ENCODE data around the gene ANP32E. TPM values are rescaled to one million over a fixed set of nuclear protein-coding genes. Genes with fewer than 3 reads are reported as not detected.

The ANP32E gene
- total and polyA plus RNA-seq, 2 of the 13 experiments (the other 11 are each of a cell fraction or from before 2014, with no cell fraction given) = 10.3 to 53.0 TPM

GRCh38 chr1:150227228-150227627 lies 8.7 kb downstream of the ANP32E start:
- ATAC-seq = no peak

More at GRCh38 chr1:150227228-150227627, 8.7 kb downstream of the ANP32E start:
- Histone ChIP-seq H3K27me3 (ENCODE audit: control insufficient read depth in 1 of 2, insufficient read depth in 2 of 2, low read length in 2 of 2) (no peaks in the 10 kb centered on the region), H4K20me1 (ENCODE audit: insufficient read depth, low read length) (no peaks in the 10 kb centered on the region), H3K4me1 (ENCODE audit: insufficient read depth, low read length) (no peaks in the 10 kb centered on the region), H3K36me3 (replicated peaks in 1 of 2; ENCODE audit: control insufficient read depth in 1 of 2, insufficient read depth in 2 of 2, low read length in 2 of 2) (peaks cover 9 to 44% of the 10 kb centered on the region in 2 experiments), H3K9me3 (ENCODE audit: low read length) (no peaks in the 10 kb centered on the region), H2AFZ (ENCODE audit: low read length) (no peak overlapping the region), H3K27ac (ENCODE audit: extremely low read length, insufficient read depth, low read length) (no peak overlapping the region), H3K79me2 (ENCODE audit: insufficient read depth, low read length) (peaks cover 13% of the 10 kb centered on the region), H3K4me2 (ENCODE audit: low read depth, low read length) (no peak overlapping the region), H3K4me3 (replicated peaks in 1 of 3; ENCODE audit: insufficient read depth in 1 of 3, low read depth in 2 of 3, low read length in 3 of 3) (no peak overlapping the region), H3K9ac (ENCODE audit: insufficient read depth, low read depth, low read length) (no peak overlapping the region)
- ChIA-PET CTCF (ENCODE audit: low intra/inter-chr PET ratio, low total read pairs) (no interaction called here), POLR2A (no interaction called here)
- TF ChIP-seq, protein P1, sequence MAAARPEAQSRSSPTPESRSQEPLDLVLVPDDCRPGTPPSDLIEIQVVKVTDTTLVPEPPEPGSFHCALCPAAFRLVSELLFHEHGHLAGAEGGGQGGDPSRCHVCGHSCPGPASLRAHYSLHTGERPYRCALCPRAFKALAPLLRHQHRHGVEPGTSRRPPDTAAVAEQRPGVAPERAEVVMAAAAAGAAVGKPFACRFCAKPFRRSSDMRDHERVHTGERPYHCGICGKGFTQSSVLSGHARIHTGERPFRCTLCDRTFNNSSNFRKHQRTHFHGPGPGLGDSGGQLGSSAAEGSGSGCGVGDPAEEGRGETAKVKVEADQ (CRISPR knock-in tag; IDR thresholded peaks at IDR 0.05; ENCODE audit: borderline replicate concordance) = no peak
- no peak for TF ChIP-seq KDM4B (CRISPR knock-in tag; IDR thresholded peaks at IDR 0.05)
- TF ChIP-seq ARID3A (IDR thresholded peaks at IDR 0.05; ENCODE audit: low read depth, low read length) = no peak
- TF ChIP-seq, protein P2, sequence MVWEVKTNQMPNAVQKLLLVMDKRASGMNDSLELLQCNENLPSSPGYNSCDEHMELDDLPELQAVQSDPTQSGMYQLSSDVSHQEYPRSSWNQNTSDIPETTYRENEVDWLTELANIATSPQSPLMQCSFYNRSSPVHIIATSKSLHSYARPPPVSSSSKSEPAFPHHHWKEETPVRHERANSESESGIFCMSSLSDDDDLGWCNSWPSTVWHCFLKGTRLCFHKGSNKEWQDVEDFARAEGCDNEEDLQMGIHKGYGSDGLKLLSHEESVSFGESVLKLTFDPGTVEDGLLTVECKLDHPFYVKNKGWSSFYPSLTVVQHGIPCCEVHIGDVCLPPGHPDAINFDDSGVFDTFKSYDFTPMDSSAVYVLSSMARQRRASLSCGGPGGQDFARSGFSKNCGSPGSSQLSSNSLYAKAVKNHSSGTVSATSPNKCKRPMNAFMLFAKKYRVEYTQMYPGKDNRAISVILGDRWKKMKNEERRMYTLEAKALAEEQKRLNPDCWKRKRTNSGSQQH (CRISPR knock-in tag; IDR thresholded peaks at IDR 0.05; ENCODE audit: low read depth) = no peak
- no peak for TF ChIP-seq ZBTB26 (CRISPR knock-in tag; IDR thresholded peaks at IDR 0.05; ENCODE audit: borderline replicate concordance)
- TF ChIP-seq ZBTB7B (CRISPR knock-in tag; IDR thresholded peaks at IDR 0.05) = no peak
- TF ChIP-seq MTA3 (CRISPR knock-in tag; IDR thresholded peaks at IDR 0.05) = no peak
- no peak for TF ChIP-seq TBX3 (IDR thresholded peaks at IDR 0.05; ENCODE audit: borderline replicate concordance)
- no peak for TF ChIP-seq ZNF143 (CRISPR knock-in tag; IDR thresholded peaks at IDR 0.05)
- in situ Hi-C loops (cut with HindIII; ENCODE audit: extremely low pct_ligation_motif_present, low pct_unique_long_range_greater_than_20kb) (no loop called here), intact Hi-C loops (cut with micrococcal nuclease; ENCODE audit: unreplicated experiment) (no loop called here)
- no peak for DNase-seq (ENCODE audit: low spot score)
- FAIRE-seq = no peak
- BruUV-seq (replicated peaks) = no TSS peak
